Lower lobe of right lung (tissue), 2 donors: ENCODE data around the gene RAB31. TPM values are rescaled to one million over a fixed set of nuclear protein-coding genes. Genes with fewer than 3 reads are reported as not detected.

Experiments
- ATAC-seq, 2 donors: fragments of 200-7000 bp; cut with Tn5 transposase; one replicate each; pipeline ENCODE4 v1.9.1; 2020 to 2022; ENCODE audit warnings: mild to moderate bottlenecking in 2 of 2, moderate library complexity in 2 of 2
- DNase-seq: peaks from one replicate; pipeline ENCODE4 v3.0.0-alpha.2; 2020
- H3K27ac ChIP-seq: fragments of 200-600 bp; one replicate; pipeline ENCODE4 v1.8.0; 2022
- H3K27me3 ChIP-seq: fragments of 200-600 bp; one replicate; pipeline ENCODE4 v1.8.0; 2022; ENCODE audit warnings: low read depth
- H3K36me3 ChIP-seq: fragments of 200-600 bp; one replicate; pipeline ENCODE4 v1.8.0; 2022; ENCODE audit warnings: mild to moderate bottlenecking
- H3K4me1 ChIP-seq: fragments of 200-600 bp; one replicate; pipeline ENCODE4 v1.8.0; 2022
- H3K4me3 ChIP-seq: fragments of 200-600 bp; one replicate; pipeline ENCODE4 v1.8.0; 2022; ENCODE audit warnings: mild to moderate bottlenecking
- H3K9me3 ChIP-seq: fragments of 200-600 bp; one replicate; pipeline ENCODE4 v1.8.0; 2022
- intact Hi-C: fragments of 100-400 bp; cut with DNase I; formaldehyde crosslinking; loops from one replicate; pipeline ENCODE4 v1.11.0; 2022
- total RNA-seq: library from RNA; stranded (reverse); fragmentation: NEBNext Ultra II Directional; extraction: Animal tissue kit (Norgen Biotek cat#: 25700); gene quantifications from one replicate; pipeline ENCODE4 v1.2.1, GENCODE V29; 2021
- TF ChIP-seq, protein P1 (sequence below): fragments of 200-600 bp; IDR thresholded peaks from one replicate; pipeline ENCODE4 v1.8.0; 2022; ENCODE audit warnings: antibody characterized with exemption, mild to moderate bottlenecking
- donor health status: DM: no; HTN: yes; CAD: no; lungs with severe emphysema.

The RAB31 gene
- total RNA-seq, 1 donor from 2014 or later = 110 TPM

DNA sequence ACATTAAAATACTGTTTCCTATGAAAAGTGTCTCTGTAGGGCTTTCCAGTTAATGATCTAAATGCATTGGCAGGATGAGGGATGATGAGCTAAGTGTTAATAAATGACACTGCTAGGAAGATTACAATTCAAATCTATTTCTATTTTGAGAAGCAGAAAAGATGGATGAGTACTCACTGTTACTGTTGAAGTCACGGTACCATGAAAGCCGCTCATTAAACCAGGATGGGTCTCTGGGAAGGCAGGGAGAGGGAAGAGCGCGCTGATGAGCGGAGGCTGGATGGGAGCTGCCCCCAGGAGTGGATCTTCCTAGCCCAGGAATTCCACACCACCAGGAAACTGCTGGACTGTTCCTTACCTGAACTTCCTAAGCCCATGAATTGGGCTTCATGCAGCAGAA lies 150.5 kb downstream of the RAB31 start:
- intact Hi-C loops = no loop called here
- Histone ChIP-seq H3K27ac (no peak overlapping the region), H3K9me3 (no peaks in the 10 kb centered on the region), H3K36me3 (peaks cover 17% of the 10 kb centered on the region), H3K4me3 (no peak overlapping the region), H3K27me3 (no peaks in the 10 kb centered on the region), H3K4me1 (peaks cover 45% of the 10 kb centered on the region)
- TF ChIP-seq, protein P1, sequence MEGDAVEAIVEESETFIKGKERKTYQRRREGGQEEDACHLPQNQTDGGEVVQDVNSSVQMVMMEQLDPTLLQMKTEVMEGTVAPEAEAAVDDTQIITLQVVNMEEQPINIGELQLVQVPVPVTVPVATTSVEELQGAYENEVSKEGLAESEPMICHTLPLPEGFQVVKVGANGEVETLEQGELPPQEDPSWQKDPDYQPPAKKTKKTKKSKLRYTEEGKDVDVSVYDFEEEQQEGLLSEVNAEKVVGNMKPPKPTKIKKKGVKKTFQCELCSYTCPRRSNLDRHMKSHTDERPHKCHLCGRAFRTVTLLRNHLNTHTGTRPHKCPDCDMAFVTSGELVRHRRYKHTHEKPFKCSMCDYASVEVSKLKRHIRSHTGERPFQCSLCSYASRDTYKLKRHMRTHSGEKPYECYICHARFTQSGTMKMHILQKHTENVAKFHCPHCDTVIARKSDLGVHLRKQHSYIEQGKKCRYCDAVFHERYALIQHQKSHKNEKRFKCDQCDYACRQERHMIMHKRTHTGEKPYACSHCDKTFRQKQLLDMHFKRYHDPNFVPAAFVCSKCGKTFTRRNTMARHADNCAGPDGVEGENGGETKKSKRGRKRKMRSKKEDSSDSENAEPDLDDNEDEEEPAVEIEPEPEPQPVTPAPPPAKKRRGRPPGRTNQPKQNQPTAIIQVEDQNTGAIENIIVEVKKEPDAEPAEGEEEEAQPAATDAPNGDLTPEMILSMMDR = no peak
- DNase-seq (no peak), ATAC-seq (no peak)

- TF ChIP-seq, protein P1 = no peak
- intact Hi-C loops = no loop called here
- no peak for ATAC-seq
- Histone ChIP-seq H3K4me3 (no peak overlapping the region), H3K36me3 (peaks cover 17% of the 10 kb centered on the region), H3K9me3 (no peaks in the 10 kb centered on the region), H3K27me3 (no peaks in the 10 kb centered on the region), H3K27ac (no peak overlapping the region), H3K4me1 (peaks cover 40% of the 10 kb centered on the region)
- no peak for DNase-seq
These were observed 151.1 kb downstream of the RAB31 start for GRCh38 chr18:9859232-9859631.

DNA sequence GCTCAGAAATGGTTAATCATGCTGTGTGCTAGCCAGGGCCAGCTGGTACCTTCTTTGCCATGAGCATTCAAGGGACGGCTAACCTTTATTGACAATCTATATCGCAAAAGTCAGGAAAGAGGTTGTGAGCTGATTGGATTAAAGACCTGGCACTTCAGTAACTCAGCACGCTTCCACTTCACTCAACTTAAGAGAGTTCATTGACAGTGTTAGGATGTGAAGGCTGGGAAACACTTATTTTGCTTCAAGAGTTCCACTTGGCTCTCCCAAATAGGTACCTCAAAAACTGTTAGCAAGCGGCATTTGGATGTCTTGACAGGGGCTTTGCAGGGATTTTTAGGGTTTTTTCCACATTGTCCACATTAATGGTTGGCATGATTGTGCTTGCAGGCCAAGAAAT lies 152.6 kb downstream of the RAB31 start:
- Histone ChIP-seq H3K36me3 (peaks cover 17% of the 10 kb centered on the region), H3K4me1 (peaks cover 26% of the 10 kb centered on the region), H3K4me3 (no peak overlapping the region), H3K9me3 (peaks cover 4% of the 10 kb centered on the region), H3K27me3 (no peaks in the 10 kb centered on the region), H3K27ac (no peak overlapping the region)
- intact Hi-C loops = no loop called here
- DNase-seq (no peak), ATAC-seq (peak; percentile 45 to 77)
- TF ChIP-seq, protein P1 = no peak

DNA sequence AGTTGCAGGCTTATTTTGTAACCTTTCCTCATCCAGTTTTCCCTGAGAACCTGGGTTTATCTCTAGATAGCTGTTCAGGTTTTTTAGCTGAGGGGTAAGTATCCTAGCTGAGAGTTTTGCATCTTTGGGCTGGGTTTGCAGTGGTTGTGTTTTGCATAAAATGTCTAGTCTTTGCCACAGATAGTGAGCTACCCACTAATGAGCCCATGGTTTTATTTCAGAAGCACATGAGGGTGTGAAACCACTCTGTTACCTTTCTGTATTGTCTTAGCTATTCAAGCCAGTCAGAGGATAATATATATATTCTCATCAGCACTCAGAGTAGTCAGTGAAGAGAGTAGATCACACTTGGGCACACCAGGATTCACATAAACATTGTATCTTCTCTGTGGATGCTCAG lies 153.1 kb downstream of the RAB31 start:
- Histone ChIP-seq H3K9me3 (peaks cover 9% of the 10 kb centered on the region), H3K4me3 (no peak overlapping the region), H3K36me3 (peaks cover 17% of the 10 kb centered on the region), H3K4me1 (peaks cover 21% of the 10 kb centered on the region), H3K27ac (no peak overlapping the region), H3K27me3 (no peaks in the 10 kb centered on the region)
- intact Hi-C loops = no loop called here
- DNase-seq (no peak), ATAC-seq (no peak)
- TF ChIP-seq, protein P1 = no peak

DNA sequence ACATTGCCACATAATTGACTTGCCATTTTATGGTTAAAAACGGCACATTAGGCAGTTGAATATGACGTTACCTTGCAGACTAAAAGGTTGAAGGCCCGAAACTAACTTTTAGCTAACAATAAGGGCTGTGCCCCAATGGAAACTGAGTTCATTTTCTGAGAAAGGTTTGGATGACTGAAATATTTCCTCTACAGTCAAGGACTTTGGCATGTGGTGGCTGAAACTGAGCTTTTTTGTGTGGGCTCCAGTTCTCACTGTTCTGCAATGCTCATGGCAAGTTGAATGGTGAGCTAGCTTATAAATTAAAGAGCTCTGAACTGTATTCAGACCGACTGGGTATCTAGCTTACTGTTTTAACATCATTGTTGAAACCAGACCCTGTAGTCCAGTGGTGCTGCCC lies 153.8 kb downstream of the RAB31 start:
- TF ChIP-seq, protein P1 = no peak
- Histone ChIP-seq H3K4me3 (no peak overlapping the region), H3K27ac (no peak overlapping the region), H3K4me1 (peaks cover 16% of the 10 kb centered on the region), H3K36me3 (peaks cover 17% of the 10 kb centered on the region), H3K27me3 (no peaks in the 10 kb centered on the region), H3K9me3 (peaks cover 9% of the 10 kb centered on the region)
- intact Hi-C loops = no loop called here
- no peak for DNase-seq
- no peak for ATAC-seq

- no peak overlapping the region for H3K27ac ChIP-seq
- no peak for DNase-seq
- H3K36me3 ChIP-seq = peaks cover 17% of the 10 kb centered on the region
- no peak for ATAC-seq
- peaks cover 9% of the 10 kb centered on the region for H3K9me3 ChIP-seq
- no peak overlapping the region for H3K4me3 ChIP-seq
- H3K27me3 ChIP-seq = no peaks in the 10 kb centered on the region
- peaks cover 17% of the 10 kb centered on the region for H3K4me1 ChIP-seq
- intact Hi-C loops = no loop called here
- TF ChIP-seq, protein P1 = no peak
These were observed 154.6 kb downstream of the RAB31 start for GRCh38 chr18:9862686-9863085.
